Limb (tissue), 2 donors: ENCODE measurements around the gene PHOSPHO1.

Source experiments
- DNase-seq, 2 donors: peaks; one replicate each; pipeline ENCODE4 v3.0.0-alpha.2; 2016; ENCODE audit errors: extremely low spot score in 2 of 2

Gene PHOSPHO1

DNA sequence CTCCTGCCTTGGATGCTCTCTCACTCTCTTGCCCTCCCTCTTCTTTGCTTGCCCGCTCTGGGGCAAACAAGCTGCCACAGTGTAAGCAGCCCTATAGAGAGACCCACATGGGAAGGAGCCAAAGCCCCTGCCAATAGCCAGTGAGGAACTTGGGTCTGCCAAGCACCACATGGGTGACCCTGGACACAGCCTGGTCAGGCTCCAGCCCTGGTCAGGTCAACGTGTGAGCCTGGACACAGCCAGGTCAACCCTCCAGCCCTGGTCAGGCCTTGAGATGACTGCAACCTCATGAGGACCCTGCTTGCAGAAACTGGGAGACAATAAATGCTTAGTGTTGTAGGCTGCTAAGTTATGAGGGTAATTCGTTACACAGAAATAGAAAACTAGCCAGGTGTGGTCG lies 14.3 kb upstream of the PHOSPHO1 start:
- no peak for DNase-seq

DNA sequence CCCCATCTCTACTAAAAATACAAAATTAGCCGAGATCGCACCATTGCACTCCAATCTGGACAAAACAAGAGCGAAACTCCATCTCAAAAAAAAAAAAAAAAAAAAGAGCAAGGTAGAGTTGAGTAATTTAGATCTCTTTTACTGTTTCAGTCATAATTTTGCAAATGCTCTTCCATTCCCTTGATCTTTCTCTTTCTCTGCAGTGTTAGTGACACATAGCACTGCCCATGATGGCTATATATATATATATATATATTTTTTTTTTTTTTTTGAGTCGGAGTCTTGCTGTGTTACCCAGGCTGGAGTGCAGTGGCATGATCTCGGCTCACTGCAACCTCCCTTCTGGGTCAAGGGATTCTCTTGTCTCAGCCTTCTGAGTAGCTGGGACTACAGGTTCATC lies 12.2 kb upstream of the PHOSPHO1 start:
- DNase-seq, result no peak

DNA sequence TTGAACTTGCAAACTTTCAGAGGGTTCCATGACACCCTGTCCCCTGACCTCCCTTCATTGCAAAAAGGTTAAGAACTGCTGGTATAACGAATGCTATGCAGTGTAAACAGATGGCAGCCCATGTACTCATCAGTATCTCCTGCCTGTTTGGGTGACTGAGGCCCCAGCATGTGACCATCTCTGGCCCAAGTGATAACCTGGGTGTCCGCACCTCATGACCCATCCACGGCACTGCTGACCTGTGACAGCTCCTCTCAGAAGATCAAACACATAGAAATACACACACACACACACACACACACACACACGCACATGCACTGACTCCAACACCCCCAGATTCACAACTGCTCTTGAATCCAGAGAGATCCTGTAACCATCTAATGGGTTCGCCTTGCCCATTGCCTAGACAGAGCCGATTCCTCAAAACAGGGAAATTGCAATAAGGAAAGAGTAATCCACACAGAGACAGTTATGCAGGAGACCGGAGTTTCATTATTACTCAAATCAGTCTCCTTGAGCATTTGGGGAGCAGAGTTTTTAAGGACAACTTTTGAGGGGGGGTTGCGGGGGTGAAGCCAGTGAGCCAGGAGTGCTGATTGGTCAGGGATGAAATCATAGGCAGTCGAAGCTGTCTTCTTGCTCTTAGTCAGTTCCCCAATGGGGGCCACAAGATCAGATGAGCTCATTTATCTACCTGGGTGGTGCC lies 11.3 kb upstream of the PHOSPHO1 start:
- no peak for DNase-seq

DNA sequence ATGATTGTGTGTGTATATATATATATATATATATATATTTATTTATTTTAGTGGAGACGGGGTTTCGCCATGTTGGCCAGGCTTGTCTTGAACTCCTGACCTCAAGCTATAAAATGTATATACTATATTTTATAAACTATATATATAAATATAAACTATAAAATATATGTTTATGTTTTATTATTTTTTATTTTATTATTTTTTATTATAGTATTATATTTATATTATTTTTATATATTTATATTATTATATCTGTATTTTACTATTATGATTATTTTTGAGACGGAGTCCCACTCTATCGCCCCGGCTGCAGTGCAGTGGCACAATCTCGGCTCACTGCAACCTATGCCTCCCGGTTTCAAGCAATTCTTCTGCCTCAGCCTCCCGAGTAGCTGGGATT lies 10.5 kb upstream of the PHOSPHO1 start:
- no peak for DNase-seq

DNA sequence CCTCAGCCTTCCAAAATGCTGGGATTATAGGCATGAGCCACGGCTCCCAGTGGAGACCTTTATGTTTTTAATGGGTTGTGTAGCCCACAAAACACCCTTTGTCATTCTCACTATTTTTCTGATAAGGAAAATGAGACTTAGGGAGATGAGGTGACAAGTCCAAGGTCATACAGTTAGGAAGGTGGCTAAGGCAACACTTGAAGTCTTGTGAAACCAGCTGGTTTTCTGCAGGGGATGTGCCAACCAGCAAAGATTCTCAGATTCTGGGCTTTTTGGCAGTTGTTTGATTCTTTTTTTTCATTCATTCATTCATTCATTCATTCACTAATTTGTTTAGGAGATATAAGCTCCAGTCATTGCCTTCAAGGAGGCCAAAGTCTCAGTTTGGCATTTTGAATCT lies 10.0 kb upstream of the PHOSPHO1 start:
- no peak for DNase-seq

DNA sequence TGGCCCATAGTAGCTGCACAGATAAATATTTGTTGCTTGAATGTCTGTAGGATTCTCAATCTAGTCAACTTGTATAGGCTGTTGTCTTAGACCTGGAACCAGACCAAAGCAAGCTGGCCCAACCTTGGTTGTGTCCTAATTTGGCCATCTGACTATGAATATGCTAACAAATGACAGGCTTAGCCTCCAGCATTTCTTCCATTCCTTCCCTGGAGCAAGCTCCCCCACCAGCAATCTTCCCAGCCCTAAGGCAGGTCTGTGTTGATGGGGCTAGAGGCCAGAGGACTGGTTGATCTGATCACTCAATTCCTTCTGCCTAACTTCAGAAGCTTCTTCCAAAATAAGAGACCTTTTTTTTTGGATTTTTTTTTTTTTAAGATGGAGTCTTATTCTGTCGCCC lies 9.4 kb upstream of the PHOSPHO1 start:
- DNase-seq, result no peak

DNA sequence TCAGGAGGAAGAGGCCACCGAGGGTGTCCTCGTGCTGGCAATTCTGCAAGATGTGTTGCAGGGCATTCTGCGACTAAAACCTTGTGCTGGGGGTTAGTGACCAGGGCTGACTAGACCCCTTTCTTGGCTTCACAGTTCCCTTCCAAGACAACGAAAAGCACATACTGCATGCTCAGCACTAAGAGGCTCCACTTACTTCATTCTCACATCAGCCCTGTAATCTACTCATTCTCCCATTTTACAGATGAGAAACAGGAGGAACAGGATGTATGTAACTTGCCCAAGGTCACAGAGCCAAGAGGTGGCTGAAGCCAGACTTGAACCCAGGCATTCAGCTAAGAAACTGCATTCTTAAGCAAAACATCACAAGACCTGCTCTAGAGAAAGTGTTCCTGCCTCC lies 5.3 kb upstream of the PHOSPHO1 start:
- no peak for DNase-seq

DNA sequence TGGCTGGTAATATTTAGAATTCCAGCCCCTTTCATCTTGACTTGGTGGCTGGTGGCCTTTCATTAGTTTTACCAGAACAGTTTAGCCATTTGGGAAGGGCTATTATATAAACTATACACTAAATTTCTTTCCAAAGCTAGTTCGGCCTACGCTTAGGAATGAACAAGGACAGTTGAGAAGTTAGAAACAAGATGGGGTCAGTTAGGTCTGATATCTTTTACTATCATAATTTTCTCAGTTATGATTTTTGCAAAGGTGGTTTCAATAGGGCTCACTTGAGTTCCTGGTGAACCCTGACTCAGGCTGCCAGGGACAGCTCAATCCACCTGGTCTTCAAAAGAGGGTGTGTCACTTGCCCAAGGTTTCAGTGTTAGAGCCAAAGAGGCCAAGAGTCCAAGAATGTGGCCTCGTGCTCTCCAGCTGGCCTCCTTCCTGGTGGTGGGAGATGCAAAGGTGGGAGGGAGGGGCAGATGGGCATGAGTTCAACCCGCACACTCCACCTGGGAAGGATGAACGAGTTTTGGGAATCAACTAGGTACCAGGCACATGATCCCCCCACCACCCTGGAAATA lies 4.0 kb upstream of the PHOSPHO1 start:
- no peak for DNase-seq

DNA sequence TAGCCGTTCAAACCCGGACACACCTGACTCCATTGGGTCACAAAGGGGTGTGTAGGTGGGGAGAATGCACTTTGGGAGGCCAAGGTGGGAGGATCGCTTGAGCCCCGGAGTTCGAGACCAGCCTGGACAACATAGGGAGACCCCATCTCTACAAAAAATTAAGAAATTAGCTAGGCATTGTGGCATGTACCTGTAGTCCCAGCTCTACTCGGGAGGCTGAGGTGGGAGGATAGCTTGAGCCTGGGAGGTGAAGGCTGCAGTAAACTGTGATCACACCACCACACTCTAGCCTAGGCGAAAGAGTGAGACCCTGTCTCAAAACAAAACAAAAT lies 942 bp upstream of the PHOSPHO1 start:
- DNase-seq, result no peak

DNA sequence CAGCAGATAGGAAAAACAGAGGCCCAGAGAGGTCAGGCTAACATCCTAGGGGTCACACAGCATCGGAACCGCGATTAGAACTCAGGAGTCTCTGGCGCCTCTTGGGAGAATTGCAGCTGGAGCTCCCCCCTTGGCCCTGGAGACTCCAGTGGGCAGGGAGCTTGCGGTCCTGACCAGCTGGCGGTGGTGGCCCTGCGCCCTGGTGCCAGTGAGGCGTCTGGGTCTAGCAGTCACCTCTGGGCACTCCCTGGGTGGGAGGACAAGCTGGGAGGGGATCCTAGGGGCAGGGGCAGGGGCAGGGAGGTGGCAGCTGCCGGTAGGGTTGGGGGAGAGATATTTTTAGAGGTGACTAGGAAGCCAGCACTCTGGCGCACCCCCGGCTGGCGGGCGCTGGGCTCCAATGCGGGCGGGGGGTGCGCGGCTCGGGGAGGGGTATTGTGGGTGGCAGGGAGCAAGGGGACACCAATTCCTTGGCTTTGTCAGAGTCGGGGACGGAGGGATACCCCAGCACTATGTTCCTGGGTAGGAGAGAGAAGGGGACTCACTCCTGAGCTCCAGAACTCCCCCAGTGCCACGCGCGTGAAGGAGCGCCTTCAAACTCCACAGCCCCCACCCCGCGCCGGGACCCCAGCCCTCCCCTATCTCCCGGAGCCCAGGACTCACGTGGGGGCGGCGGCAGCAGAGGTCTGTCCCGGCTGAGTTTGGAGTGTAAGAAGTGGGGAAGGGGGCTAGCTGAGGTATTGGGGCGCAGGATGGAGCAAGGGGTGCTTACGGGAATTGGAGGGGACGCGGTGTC lies 584 bp downstream of the PHOSPHO1 start:
- DNase-seq, result peak in 1 of 2 donors; percentile 49

DNA sequence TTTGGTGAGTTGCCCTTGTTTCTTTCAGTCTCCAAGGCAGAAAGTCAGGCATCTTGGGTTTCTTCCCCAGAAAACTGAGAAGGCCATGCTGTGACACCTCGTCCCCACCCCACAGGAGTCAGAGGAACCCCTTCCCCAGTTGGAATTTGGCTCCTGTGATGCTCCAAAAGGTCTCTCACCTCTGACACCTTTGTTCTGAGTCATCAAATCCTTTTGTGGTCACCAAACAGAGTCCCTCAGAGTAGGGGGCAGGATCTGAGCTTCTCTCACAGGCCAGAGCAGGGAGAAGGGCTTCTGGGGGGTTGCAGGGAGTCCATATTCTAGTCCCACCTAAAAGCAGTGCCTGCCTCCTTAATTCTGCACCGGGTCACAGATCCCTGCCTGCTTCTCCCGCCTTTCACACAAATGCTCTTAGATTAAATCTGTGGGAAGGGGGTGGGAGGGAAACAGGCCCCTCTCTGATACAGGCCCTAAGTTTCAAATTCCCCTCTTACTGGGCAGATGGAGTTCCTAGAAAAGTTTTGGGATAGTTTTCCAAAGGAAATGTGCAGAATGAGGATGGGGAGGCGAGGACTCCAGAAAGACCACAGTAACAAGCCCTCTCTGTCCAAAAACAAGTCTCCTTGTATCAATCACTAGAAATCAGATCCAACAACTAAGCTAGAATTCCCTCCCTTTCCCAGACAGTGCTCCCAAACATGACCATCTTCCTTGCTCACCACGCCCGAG lies 1.3 kb downstream of the PHOSPHO1 start:
- DNase-seq, result no peak

DNA sequence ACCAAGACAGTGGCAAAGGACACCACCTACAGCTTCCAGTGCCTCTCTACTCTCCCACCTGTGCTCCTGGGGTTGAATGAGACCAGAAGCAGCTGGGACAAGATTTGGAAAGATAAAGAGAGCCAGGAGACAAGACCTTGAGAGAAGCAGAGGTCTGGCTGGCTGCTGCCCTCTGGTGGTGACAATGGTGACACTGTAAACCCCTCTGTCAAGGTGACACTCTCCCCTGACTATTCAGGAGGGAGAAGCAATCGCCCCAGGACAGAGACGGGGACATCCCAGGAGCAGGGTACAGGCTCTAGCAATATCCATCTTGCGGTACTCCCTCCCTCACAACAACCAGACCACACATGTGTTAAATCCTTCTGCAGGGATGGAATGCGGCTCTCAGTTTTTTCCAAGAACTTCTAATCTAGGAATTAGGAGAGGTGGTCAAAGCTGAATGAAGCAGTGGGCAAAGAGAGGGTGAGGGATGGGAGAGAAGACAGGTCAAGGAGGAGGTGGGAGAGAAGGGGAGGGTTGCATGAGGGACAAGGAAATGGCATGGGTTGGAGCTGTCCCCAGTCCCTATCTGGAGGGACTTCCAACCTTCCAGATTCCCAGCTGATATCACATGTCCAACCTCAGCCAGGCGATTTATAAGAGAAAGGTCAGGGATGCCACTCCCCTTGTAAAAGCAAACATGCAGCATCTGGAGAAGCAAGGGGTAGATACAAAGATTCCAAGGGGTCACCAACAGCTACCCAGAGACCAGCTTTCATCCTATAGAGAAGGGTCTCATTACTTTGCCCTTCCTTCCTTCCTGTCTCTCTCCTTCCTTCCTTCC lies 2.9 kb downstream of the PHOSPHO1 start:
- DNase-seq, result peak; percentile 19 to 79

DNA sequence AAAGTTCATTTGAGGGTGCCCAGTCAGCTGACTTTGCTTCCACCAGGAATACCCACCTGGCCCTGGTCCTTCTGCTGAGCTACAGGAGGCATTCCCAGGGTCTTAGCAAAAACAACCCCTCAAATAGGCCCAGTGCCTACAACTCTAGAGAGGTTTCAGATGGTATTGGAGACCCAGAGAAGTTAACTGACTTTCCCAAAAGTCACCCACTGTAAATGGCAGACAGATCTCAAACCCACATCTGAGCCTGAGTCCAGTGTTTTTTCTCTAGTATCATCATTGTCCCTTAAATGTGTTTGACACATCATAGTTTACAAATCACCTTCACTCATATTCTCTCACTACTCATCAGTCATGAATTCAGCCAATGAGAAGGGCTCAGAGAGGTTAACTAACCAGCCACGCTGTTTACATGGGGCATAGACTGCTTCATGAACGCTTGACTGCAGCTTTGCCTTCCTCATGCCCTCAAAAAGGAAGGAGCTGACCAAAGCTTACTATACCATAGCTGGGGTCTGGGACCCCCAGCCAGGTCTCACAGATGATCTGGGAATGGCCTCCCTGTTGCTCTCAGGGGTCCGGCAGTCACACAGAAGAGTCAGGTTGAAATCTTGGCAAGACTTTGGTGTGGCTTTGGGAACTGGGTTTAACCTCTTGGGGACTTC lies 3.7 kb downstream of the PHOSPHO1 start:
- DNase-seq, result no peak

DNA sequence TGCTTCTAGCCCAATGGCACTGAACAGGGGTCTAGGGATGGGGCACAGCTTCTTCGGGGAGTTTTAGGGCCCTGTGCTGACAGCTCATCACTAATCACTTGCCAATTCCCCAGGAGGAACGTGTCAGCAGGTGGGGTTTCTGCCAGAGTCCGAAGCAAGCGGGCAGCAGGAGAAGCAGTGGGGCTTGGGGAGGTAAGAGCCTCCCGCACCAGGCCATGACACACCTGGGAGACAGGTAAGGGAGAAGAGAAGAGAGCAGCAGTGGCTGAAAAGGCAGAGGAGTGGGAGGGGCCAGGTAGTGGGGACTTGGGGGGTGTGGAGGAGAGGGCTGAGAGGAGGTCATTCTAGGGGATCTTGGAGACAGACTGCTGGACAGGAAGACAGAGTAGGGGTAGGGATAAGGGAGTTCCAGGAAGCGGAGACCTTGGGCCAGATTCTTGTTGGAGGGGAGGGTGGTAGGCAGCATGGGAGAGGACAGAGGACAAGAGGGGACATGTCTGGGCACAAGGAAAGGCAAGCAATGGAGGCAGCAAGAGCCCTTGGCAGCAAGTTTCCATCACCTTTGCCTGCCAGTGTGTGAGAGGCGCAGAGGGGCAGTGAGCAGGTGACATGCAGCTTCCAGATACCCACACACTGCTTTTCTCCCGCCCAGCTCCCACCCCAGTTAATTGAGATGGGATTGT lies 4.9 kb downstream of the PHOSPHO1 start:
- no peak for DNase-seq

DNA sequence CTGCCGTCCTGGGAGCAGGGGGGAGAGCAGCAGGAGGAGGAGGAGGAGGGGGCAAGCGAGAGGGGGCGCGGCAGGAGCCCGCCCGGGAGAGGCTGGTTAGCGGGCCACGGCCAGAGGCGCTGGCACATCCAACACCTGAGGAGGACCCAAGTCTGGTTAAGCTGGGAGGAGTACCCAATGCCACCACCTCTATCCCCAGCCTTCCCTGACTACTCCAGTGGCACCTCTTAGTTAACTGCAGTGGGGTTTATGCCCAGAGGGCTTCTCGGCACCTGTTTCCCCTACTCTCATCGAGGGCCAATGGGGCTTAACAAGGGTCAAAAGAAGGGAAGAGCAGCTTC lies 5.6 kb downstream of the PHOSPHO1 start:
- DNase-seq, result no peak

DNA sequence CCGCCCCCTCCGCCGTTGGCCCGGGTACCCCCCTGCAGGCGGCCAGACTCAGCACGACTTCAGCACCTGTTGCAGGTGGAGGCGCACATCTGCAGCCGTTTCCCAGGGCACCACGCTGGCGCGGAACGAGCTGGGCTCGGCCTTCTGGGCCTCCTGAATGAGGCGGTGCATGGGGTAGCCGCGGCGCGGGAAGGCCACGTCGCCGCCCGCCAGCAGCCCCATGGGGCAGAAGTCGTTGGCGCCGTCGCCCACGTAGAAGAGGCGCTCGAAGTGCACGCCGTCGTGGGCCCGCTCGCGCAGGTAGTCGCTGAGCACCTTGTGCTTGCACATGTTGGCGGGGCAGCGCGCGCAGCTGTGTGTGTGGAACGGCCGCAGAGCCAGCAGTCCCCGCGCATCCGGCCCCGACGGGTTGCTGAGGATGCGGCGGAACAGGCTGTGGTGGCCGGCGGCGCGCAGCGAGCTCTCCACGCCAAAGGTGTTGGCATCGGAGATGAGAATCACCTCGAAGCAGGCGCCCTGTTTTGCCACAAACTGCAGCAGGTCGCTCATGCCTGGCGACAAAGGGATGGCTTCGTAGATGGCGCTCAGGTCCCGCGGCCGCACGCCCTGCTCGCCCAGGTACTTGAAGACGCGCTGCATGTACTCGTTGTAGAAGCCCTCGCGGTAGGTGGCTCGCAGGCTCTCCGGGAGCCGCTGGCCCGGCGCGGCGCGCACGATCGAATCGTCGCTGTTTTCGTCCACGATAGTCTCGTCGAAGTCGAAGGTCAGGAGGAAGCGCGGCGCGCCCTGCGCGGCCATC lies 6.2 kb downstream of the PHOSPHO1 start:
- DNase-seq, result no peak

DNA sequence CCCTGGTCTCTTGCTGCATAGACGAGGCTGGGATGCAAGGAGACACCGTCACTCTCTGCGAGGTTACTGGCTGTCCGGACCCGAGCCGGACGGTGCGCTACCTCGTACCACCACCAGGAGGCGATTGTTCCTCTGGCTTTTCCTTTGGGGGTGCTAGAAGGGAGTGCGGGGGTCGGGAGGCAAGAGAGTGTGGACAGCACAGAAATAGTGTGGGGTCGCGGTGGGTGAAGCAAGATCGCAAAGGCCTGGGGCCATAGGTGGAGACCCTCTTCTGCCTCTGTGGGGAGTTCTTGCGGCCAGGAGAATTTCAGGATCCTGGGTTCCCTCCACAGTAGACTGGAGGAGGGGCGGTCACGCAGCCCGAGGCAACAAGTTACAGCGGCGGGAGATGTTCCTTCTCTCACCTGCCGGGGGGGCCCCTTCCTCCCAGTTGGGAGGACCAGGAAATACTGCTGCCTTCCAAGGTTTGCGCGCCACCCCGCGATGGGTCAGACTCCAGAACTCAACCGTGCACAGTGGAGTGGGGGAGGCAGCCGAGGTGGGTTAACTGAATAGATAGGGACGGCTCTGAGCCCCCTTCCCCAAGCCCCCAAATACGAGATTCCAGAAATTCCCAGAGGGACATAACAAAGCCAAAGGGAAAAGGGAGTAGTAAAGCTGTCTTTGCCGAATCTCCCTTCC lies 6.9 kb downstream of the PHOSPHO1 start:
- peak in 1 of 2 donors; percentile 83 for DNase-seq

DNA sequence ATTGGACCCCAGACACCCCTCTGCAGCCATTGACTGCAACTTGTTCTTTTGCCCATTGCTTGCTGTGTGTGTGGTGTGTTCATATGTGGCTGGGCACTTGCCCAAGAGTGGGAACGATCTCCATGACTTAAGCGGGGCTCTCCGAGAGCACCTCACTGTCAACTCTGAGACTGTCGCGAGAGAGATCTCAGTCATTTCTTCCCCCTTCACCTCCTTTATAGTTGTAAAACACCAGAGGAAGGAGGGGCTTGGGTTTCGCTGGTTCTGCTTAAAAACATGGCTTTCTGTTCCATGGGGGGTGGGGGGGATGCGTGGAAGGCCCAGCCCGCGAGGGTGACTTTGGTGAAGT lies 7.4 kb downstream of the PHOSPHO1 start:
- DNase-seq, result no peak

DNA sequence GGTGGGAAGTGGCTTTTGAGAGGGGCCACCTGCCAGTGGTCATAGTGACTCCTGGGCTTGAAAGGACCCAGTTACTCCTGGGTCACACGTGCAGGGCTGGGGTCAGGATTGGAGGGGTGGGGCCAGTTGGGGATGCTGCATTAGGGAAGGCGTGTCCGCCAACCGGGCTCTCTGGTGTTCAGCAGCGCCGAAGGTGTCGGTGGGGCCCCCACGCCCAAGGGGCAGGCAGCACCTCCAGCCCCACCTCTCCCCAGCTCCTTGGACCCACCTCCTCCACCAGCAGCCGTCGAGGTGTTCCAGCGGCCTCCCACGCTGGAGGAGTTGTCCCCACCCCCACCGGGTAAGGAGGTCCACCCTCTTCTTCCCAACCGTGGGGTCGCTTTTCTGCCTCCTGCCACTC lies 10.6 kb downstream of the PHOSPHO1 start:
- no peak for DNase-seq
